Bladder microvascular endothelial cell (primary cell): ENCODE results near the gene NCL. TPM values are rescaled to one million over a fixed set of nuclear protein-coding genes. Genes with fewer than 3 reads are reported as not detected.

ENCODE experiments used
- total RNA-seq: library from RNA; depleted of rRNA; stranded (reverse); fragments of >200 nt; gene quantifications from 2 replicates; pipeline ENCODE4 v1.2.3, GENCODE V29; 2014

The NCL gene, protein sequence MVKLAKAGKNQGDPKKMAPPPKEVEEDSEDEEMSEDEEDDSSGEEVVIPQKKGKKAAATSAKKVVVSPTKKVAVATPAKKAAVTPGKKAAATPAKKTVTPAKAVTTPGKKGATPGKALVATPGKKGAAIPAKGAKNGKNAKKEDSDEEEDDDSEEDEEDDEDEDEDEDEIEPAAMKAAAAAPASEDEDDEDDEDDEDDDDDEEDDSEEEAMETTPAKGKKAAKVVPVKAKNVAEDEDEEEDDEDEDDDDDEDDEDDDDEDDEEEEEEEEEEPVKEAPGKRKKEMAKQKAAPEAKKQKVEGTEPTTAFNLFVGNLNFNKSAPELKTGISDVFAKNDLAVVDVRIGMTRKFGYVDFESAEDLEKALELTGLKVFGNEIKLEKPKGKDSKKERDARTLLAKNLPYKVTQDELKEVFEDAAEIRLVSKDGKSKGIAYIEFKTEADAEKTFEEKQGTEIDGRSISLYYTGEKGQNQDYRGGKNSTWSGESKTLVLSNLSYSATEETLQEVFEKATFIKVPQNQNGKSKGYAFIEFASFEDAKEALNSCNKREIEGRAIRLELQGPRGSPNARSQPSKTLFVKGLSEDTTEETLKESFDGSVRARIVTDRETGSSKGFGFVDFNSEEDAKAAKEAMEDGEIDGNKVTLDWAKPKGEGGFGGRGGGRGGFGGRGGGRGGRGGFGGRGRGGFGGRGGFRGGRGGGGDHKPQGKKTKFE
- total RNA-seq, result 108 and 318 TPM in 2 replicates

DNA sequence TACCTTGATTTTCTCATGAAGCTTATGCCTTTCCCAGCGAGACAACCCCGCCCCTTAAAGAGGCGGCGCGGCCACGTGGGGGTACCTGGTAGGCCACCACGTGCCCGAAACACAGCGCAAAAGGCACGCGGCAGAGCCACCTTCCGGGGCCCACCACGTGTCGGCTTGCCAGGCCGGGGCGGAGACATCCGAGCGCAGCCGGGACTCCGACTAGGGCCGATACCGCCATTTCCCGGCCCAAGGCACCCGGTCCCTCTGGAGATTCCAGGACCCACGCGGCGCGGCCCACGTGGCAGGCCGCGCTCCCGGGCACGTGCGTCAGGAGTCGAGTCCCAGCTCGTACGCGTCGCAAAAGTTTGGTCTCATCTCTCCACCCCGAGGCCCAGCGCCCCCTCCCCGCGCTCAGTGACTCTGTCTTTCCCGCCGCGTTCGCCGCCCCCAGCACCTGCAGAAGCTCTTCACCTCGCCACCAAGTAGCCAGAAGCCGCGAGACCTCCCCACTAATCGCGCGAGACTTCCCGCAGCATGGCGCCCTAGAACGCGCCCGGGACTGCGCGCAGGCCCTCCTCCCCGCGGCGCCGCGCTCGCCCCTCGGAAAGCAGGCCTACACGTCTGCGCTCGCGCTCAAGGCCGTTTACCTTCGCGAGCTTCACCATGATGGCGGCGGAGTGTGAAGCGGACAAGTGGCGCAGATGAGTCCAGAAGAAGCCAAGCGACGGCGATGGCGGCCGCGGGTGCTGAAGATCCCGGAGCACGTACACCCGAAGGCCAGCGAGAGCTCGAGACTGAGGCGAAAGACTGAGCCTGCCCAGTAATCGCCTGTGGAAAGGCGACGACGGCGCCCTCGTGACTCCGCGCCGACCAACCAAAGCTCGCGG, at the start of gene NCL:
TSS of gene NCL (minus strand) at position 787 of the 878 bp plus-strand sequence. CDS start at position 656, 131 bp downstream.

Other genes starting within 250 kb of the NCL start
- under 0.01 and 5.9 TPM in 2 replicates for gene B3GNT7, start 68.8 kb downstream of the NCL start, total RNA-seq
- gene NMUR1, start 66.0 kb upstream of the NCL start, total RNA-seq, result not detected in 2 replicates
- not detected in 2 replicates for gene TEX44, start 128.4 kb upstream of the NCL start, total RNA-seq
- 903 and 1,986 TPM in 2 replicates for gene PTMA, start 244.0 kb upstream of the NCL start, total RNA-seq